Neuronal stem cell (in vitro differentiated cells): ENCODE measurements around the gene TPRN. TPM values are rescaled to one million over a fixed set of nuclear protein-coding genes. Genes with fewer than 3 reads are reported as not detected.

Experiments
- DNase-seq: peaks from one replicate; pipeline ENCODE4 v3.0.0-alpha.2; 2013; ENCODE audit warnings: low spot score
- H2AFZ ChIP-seq: one replicate; pipeline ENCODE4 v1.6.1; 2013; ENCODE audit warnings: mild to moderate bottlenecking, low read length, inconsistent platforms
- H2AK5ac ChIP-seq: 2 replicates; pipeline ENCODE4 v1.6.1; 2013; ENCODE audit warnings: low read depth, mild to moderate bottlenecking, inconsistent platforms, low read length, moderate library complexity, mixed read lengths
- H2BK120ac ChIP-seq: 2 replicates; pipeline ENCODE4 v1.6.1; 2013; ENCODE audit warnings: low read depth, mild to moderate bottlenecking, inconsistent platforms, low read length, moderate library complexity, mixed read lengths
- H2BK12ac ChIP-seq: one replicate; pipeline ENCODE4 v1.6.1; 2013; ENCODE audit warnings: low read length, inconsistent platforms
- H2BK15ac ChIP-seq: 2 replicates; pipeline ENCODE4 v1.6.1; 2013; ENCODE audit warnings: mild to moderate bottlenecking, low read length, inconsistent platforms, mixed read lengths
- H2BK5ac ChIP-seq: one replicate; pipeline ENCODE4 v1.6.1; 2013; ENCODE audit warnings: inconsistent platforms, mild to moderate bottlenecking, low read length, moderate library complexity
- H3K14ac ChIP-seq: one replicate; pipeline ENCODE4 v1.6.1; 2013; ENCODE audit warnings: low read length, inconsistent platforms
- H3K18ac ChIP-seq: 2 replicates; pipeline ENCODE4 v1.6.1; 2013; ENCODE audit warnings: low read length, inconsistent platforms
- H3K23ac ChIP-seq: 2 replicates; pipeline ENCODE4 v1.6.1; 2013; ENCODE audit warnings: low read depth, mild to moderate bottlenecking, mixed read lengths, low read length, inconsistent platforms; ENCODE audit not compliant: poor library complexity
- H3K27ac ChIP-seq: replicated peaks from 3 replicates; pipeline ENCODE4 v1.5.1; 2013; ENCODE audit warnings: low read length, inconsistent platforms
- H3K27me3 ChIP-seq, 3 experiments: 2 replicates each; pipeline ENCODE4 v1.6.1; 2013; ENCODE audit warnings: low read length in 3 of 3, mild to moderate bottlenecking in 2 of 3, inconsistent platforms in 1 of 3, low read depth in 1 of 3, mixed read lengths in 1 of 3, moderate library complexity in 1 of 3; ENCODE audit not compliant: control insufficient read depth in 3 of 3, insufficient read depth in 3 of 3
- H3K36me3 ChIP-seq, 2 donors: replicated peaks in 1 of 2; 2 replicates each; pipeline ENCODE4 v1.6.1; 2013; ENCODE audit warnings: low read length in 2 of 2; ENCODE audit not compliant: control insufficient read depth in 2 of 2, insufficient read depth in 2 of 2
- H3K4ac ChIP-seq: 2 replicates; pipeline ENCODE4 v1.6.1; 2013; ENCODE audit warnings: inconsistent platforms, mild to moderate bottlenecking, low read length, moderate library complexity
- H3K4me1 ChIP-seq, 2 donors: 1 replicate in 1 of 2; 2 replicates in 1 of 2; pipeline ENCODE4 v1.6.1; 2013; ENCODE audit warnings: low read length in 2 of 2, low read depth in 1 of 2; ENCODE audit not compliant: control insufficient read depth in 2 of 2, insufficient read depth in 1 of 2
- H3K4me2 ChIP-seq: one replicate; pipeline ENCODE4 v1.6.1; 2013; ENCODE audit warnings: mild to moderate bottlenecking, low read length, inconsistent platforms; ENCODE audit not compliant: insufficient read depth, poor library complexity, severe bottlenecking
- H3K4me3 ChIP-seq, 2 donors: 2 replicates each; pipeline ENCODE4 v1.5.1; 2013; ENCODE audit warnings: low read length in 2 of 2, mild to moderate bottlenecking in 2 of 2, inconsistent platforms in 1 of 2, moderate library complexity in 1 of 2
- H3K79me1 ChIP-seq: one replicate; pipeline ENCODE4 v1.6.1; 2013; ENCODE audit warnings: low read depth, mild to moderate bottlenecking, inconsistent platforms, low read length, moderate library complexity
- H3K9ac ChIP-seq: one replicate; pipeline ENCODE4 v1.6.1; 2013; ENCODE audit warnings: mild to moderate bottlenecking, low read depth, low read length, inconsistent platforms; ENCODE audit not compliant: poor library complexity
- H3K9me3 ChIP-seq, 2 donors: replicated peaks in 1 of 2; 2 replicates each; pipeline versions ENCODE3 to v1.6.1; 2013; ENCODE audit warnings: low read length in 2 of 2, mild to moderate bottlenecking in 2 of 2, inconsistent platforms in 1 of 2, low read depth in 1 of 2, mixed read lengths in 1 of 2, moderate library complexity in 1 of 2; ENCODE audit not compliant: control insufficient read depth in 2 of 2, insufficient read depth in 1 of 2
- H4K8ac ChIP-seq: one replicate; pipeline ENCODE4 v1.6.1; 2013; ENCODE audit warnings: low read depth, mild to moderate bottlenecking, inconsistent platforms, low read length, moderate library complexity
- H4K91ac ChIP-seq: one replicate; pipeline ENCODE4 v1.6.1; 2013; ENCODE audit warnings: low read length, low read depth, mild to moderate bottlenecking, inconsistent platforms; ENCODE audit not compliant: poor library complexity
- WGBS, 2 donors: extraction: QIAGEN DNeasy Blood & Tissue Kit; methylation state at CpG; one replicate each; pipeline ENCODE4 v1.1.7; 2013; ENCODE audit warnings: missing lambda C conversion rate in 2 of 2, mixed read lengths in 1 of 2; ENCODE audit not compliant: insufficient read length in 2 of 2, insufficient replicate concordance in 1 of 2; ENCODE audit errors: extremely low coverage in 2 of 2; 5-methylcytosine and 5-hydroxymethylcytosine counted together
- polyA plus RNA-seq, 2 experiments: library from polyadenylated mRNA; stranded (reverse); fragments of 200-250 nt; gene quantifications; one replicate each; pipeline ENCODE4 v1.2.3, GENCODE V29; 2013

TPRN gene, protein sequence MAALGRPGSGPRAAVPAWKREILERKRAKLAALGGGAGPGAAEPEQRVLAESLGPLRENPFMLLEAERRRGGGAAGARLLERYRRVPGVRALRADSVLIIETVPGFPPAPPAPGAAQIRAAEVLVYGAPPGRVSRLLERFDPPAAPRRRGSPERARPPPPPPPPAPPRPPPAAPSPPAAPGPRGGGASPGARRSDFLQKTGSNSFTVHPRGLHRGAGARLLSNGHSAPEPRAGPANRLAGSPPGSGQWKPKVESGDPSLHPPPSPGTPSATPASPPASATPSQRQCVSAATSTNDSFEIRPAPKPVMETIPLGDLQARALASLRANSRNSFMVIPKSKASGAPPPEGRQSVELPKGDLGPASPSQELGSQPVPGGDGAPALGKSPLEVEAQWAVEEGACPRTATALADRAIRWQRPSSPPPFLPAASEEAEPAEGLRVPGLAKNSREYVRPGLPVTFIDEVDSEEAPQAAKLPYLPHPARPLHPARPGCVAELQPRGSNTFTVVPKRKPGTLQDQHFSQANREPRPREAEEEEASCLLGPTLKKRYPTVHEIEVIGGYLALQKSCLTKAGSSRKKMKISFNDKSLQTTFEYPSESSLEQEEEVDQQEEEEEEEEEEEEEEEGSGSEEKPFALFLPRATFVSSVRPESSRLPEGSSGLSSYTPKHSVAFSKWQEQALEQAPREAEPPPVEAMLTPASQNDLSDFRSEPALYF
- 6.1 TPM for polyA plus RNA-seq (2013, experiment 1 of 2)
- polyA plus RNA-seq (2013, experiment 2 of 2): 6.4 TPM

DNA sequence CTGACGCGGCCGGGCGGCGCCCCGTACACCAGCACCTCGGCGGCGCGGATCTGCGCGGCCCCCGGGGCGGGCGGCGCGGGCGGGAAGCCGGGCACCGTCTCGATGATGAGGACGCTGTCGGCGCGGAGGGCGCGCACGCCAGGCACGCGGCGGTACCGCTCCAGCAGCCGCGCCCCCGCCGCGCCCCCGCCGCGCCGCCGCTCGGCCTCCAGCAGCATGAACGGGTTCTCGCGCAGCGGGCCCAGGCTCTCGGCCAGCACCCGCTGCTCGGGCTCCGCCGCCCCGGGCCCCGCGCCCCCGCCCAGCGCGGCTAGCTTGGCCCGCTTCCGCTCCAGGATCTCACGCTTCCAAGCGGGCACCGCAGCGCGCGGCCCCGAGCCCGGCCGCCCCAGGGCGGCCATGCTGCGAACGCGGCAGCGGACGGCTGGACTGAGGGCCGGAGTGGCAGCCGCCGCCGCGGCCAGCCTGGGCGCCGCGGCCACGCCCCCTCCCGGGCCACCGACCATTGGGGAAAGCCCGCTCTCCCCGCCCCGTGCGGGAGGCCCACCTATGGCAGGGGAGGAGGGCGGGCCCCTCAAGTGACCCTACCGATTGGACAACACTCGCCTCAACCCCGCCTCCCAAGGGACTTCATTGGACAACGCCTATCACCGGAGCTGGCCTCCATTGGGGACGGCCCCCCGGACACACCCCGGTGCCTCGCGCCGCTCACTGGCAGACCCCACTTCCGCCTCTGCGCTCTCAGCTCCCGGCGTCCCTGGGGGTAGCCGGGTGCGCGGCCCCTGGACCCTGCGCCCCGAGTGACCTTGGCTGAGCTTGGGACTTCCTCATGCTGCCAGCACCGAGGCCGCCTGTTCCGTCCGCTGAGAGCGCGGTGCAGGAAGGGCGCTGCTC, at the start of gene TPRN:
Gene TPRN (minus strand): TSS at position 431 of the 894 bp plus-strand sequence. CDS start 30 bp downstream, at position 401.
- H3K18ac ChIP-seq: peak within 1 kb of the TSS; percentile 97
- no peak within 1 kb of the TSS for H4K8ac ChIP-seq
- peak within 1 kb of the TSS; percentile 63 for H3K14ac ChIP-seq
- peaks cover 19% of the 10 kb centered on the region for H3K79me1 ChIP-seq
- H3K9ac ChIP-seq: peak within 1 kb of the TSS; percentile 100
- H3K23ac ChIP-seq: peak within 1 kb of the TSS; percentile 92
- H2BK12ac ChIP-seq: no peak within 1 kb of the TSS
- WGBS, 2 donors: no CpG with 5 or more reads among the region's 118 CpGs
- H3K27ac ChIP-seq: peak within 1 kb of the TSS; percentile 43
- no peaks in the 10 kb centered on the region for H3K9me3 ChIP-seq
- H2BK5ac ChIP-seq: peak within 1 kb of the TSS; percentile 87
- peak within 1 kb of the TSS; percentile 71 to 95 for H3K4me3 ChIP-seq
- H4K91ac ChIP-seq: no peak within 1 kb of the TSS
- H3K4me1 ChIP-seq: peaks cover 18 to 36% of the 10 kb centered on the region in 2 donors
- no peak within 1 kb of the TSS for H2BK15ac ChIP-seq
- peaks cover 3 to 13% of the 10 kb centered on the region in 2 donors for H3K36me3 ChIP-seq
- H2AK5ac ChIP-seq: peak within 1 kb of the TSS; percentile 19
- peak within 1 kb of the TSS; percentile 81 for H2AFZ ChIP-seq
- peak within 1 kb of the TSS; percentile 89 for H3K4ac ChIP-seq
- H3K27me3 ChIP-seq: no peaks in the 10 kb centered on the region
- DNase-seq: peak; percentile 98
- H2BK120ac ChIP-seq: no peak within 1 kb of the TSS
- peak within 1 kb of the TSS; percentile 94 for H3K4me2 ChIP-seq

DNA sequence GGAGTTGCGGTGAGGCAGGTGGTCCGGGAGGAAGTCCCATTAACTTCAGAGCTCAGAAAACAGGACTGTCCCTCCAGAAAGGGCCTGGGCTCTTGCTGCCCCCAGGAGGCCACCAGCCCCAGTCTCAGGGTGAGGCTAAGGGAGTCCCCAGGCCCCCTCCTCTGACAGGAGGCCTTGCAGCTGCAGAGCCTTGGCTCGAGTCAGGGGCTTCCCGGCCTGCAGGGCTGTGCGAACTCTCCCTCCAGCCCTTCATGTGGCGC, 47.3 kb upstream of the TPRN start:
- Histone ChIP-seq H3K9ac (no peak overlapping the region), H3K4me3 (no peak overlapping the region), H4K8ac (no peak overlapping the region), H3K4ac (no peak overlapping the region), H3K27me3 (peaks cover 0 to 2% (median 0%) of the 10 kb centered on the region in 3 experiments), H3K27ac (no peak overlapping the region), H2AK5ac (peak overlapping the region; percentile 95), H3K79me1 (peaks cover 6% of the 10 kb centered on the region), H3K23ac (peak overlapping the region; percentile 11), H3K18ac (peak overlapping the region; percentile 75), H3K4me2 (no peak overlapping the region), H2BK12ac (peak overlapping the region; percentile 90), H2AFZ (no peak overlapping the region), H3K4me1 (peaks cover 10 to 37% of the 10 kb centered on the region in 2 donors), H2BK5ac (no peak overlapping the region), H2BK120ac (no peak overlapping the region), H3K36me3 (peaks cover 11 to 14% of the 10 kb centered on the region in 2 donors), H4K91ac (peak overlapping the region; percentile 28), H3K14ac (no peak overlapping the region), H3K9me3 (no peaks in the 10 kb centered on the region), H2BK15ac (peak overlapping the region; percentile 84)
- no CpG with 5 or more reads among the region's 6 CpGs for WGBS, 2 donors
- no peak for DNase-seq

DNA sequence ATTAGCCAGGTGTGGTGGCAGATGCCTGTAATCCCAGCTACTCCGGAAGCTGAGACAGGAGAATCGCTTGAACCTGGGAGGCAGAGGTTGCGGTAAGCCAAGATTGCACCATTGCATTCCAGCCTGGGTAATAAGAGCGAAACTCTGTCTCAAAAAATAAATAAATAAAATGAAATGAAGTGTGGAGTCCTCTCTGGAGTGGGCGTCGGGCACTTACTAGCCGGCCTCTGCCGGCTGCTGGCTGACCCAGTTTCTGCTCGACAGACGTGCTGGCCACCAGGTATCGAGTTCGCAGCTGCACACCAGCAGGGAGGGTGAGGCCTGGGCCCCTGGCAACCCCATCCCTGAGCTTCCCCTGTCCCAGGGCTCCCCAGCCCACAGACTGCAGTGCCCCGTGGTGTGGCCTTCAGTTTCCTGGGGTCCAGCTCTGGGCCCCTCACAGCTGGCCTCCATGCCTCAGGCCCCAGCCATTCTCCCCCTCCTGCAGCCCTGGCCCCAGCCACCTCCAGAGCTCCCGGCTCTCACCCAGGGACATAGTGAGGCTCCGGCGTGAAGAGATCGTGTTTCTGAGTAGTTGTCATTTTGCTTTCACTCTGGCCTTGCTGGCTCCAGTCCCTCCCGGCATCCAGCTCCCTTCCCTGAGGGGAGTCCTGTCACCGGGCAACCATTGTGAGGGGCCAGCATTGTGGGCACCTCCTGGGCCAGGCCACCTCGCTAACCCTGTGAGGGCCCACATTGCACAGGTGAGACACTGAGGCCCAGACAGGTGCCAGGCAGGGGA, 46.8 kb upstream of the TPRN start:
- H2AK5ac ChIP-seq: peak overlapping the region; percentile 95
- H3K23ac ChIP-seq: peak overlapping the region; percentile 11
- H3K14ac ChIP-seq: no peak overlapping the region
- peaks cover 10% of the 10 kb centered on the region for H3K79me1 ChIP-seq
- DNase-seq: no peak
- H3K4me3 ChIP-seq: no peak overlapping the region
- no peak overlapping the region for H4K8ac ChIP-seq
- H3K4me1 ChIP-seq: peaks cover 15 to 38% of the 10 kb centered on the region in 2 donors
- H2BK5ac ChIP-seq: peak overlapping the region; percentile 88
- H2BK15ac ChIP-seq: peak overlapping the region; percentile 84
- H3K4me2 ChIP-seq: peak overlapping the region; percentile 12
- H3K18ac ChIP-seq: peak overlapping the region; percentile 75
- no peak overlapping the region for H2BK120ac ChIP-seq
- WGBS, 2 donors: no CpG with 5 or more reads among the region's 20 CpGs
- no peak overlapping the region for H3K27ac ChIP-seq
- H3K27me3 ChIP-seq: peaks cover 0 to 2% (median 0%) of the 10 kb centered on the region in 3 experiments
- H3K9me3 ChIP-seq: no peaks in the 10 kb centered on the region
- peaks cover 16 to 20% of the 10 kb centered on the region in 2 donors for H3K36me3 ChIP-seq
- no peak overlapping the region for H3K4ac ChIP-seq
- H4K91ac ChIP-seq: peak overlapping the region; percentile 28
- H3K9ac ChIP-seq: no peak overlapping the region
- peak overlapping the region; percentile 90 for H2BK12ac ChIP-seq
- H2AFZ ChIP-seq: peak overlapping the region; percentile 66
